OCI-LY3 (cell line): ENCODE data around the gene STX10.

Source experiments
- H2AFZ ChIP-seq: fragments of 200-600, 300-600 bp; shearing (Covaris generic); 2 replicates; pipeline ENCODE4 v1.6.0; 2014; ENCODE audit warnings: antibody characterized with exemption, low read depth, low read length
- H3K27ac ChIP-seq: fragments of 200-600, 300-600 bp; sonication (generic); 2 replicates; pipeline ENCODE4 v1.5.1; 2014; ENCODE audit warnings: mild to moderate bottlenecking, low read length, moderate library complexity, mixed read lengths
- H3K27me3 ChIP-seq: fragments of 200-600, 300-600 bp; sonication (generic); 2 replicates; pipeline ENCODE4 v1.6.1; 2014; ENCODE audit warnings: low read depth, low read length, mixed read lengths
- H3K36me3 ChIP-seq: fragments of 200-600, 300-600 bp; sonication (generic); replicated peaks from 2 replicates; pipeline ENCODE3; 2014; ENCODE audit warnings: low read depth, low read length, mixed read lengths
- H3K4me1 ChIP-seq: fragments of 300-600, 200-600 bp; sonication (generic); 2 replicates; pipeline ENCODE4 v1.6.1; 2014; ENCODE audit warnings: low read length, mixed read lengths
- H3K4me2 ChIP-seq: fragments of 200-600, 300-600 bp; sonication (generic); 2 replicates; pipeline ENCODE4 v1.6.1; 2014; ENCODE audit warnings: low read length, mixed read lengths
- H3K4me3 ChIP-seq: fragments of 300-600, 200-600 bp; sonication (generic); 2 replicates; pipeline ENCODE4 v1.5.1; 2014; ENCODE audit warnings: antibody characterized with exemption, mild to moderate bottlenecking, low read length, moderate library complexity
- H3K79me2 ChIP-seq: fragments of 300-600, 200-600 bp; shearing (Covaris generic); 2 replicates; pipeline ENCODE4 v1.6.1; 2014; ENCODE audit warnings: mild to moderate bottlenecking, low read length, mixed read lengths
- H3K9ac ChIP-seq: fragments of 300-600, 200-600 bp; shearing (Covaris generic); 2 replicates; pipeline ENCODE4 v1.6.0; 2014; ENCODE audit warnings: mild to moderate bottlenecking, low read length, moderate library complexity
- H3K9me3 ChIP-seq: fragments of 200-600, 300-600 bp; shearing (Covaris generic); 2 replicates; pipeline ENCODE4 v1.6.1; 2014; ENCODE audit warnings: low read length, mixed read lengths; ENCODE audit not compliant: insufficient read depth
- H4K20me1 ChIP-seq: fragments of 200-600, 300-600 bp; sonication (generic); 2 replicates; pipeline ENCODE4 v1.6.1; 2016; ENCODE audit warnings: low read length, mixed read lengths; ENCODE audit not compliant: insufficient read depth
- CTCF ChIP-seq: fragments of 200-600, 300-600 bp; sonication (generic); IDR thresholded peaks from 2 replicates; pipeline ENCODE4 v1.5.1; 2014; ENCODE audit warnings: antibody characterized with exemption, low read length, low read depth
- EZH2phosphoT487 ChIP-seq: fragments of 200-600 bp; shearing (Covaris generic); IDR thresholded peaks from 2 replicates; pipeline ENCODE4 v1.6.1; 2018; ENCODE audit warnings: antibody characterized with exemption, mixed run types, low read depth

STX10 gene

GRCh38 chr19:13132471-13133180 lies 17.5 kb downstream of the STX10 start:
- TF ChIP-seq EZH2phosphoT487 (no peak), CTCF (no peak)
- Histone ChIP-seq H3K27ac (no peak overlapping the region), H3K4me2 (no peak overlapping the region), H3K79me2 (peaks cover 73% of the 10 kb centered on the region), H3K4me1 (no peaks in the 10 kb centered on the region), H3K27me3 (no peaks in the 10 kb centered on the region), H3K4me3 (no peak overlapping the region), H4K20me1 (peaks cover 60% of the 10 kb centered on the region), H2AFZ (no peak overlapping the region), H3K9ac (no peak overlapping the region), H3K36me3 (peaks cover 23% of the 10 kb centered on the region), H3K9me3 (no peaks in the 10 kb centered on the region)

GRCh38 chr19:13130886-13131490 lies 19.2 kb downstream of the STX10 start:
- no peak overlapping the region for H3K27ac ChIP-seq
- no peak for TF ChIP-seq CTCF
- TF ChIP-seq EZH2phosphoT487, result no peak

GRCh38 chr19:13129384-13129783 lies 20.8 kb downstream of the STX10 start:
- H4K20me1 ChIP-seq, result peaks cover 58% of the 10 kb centered on the region
- peaks cover 4% of the 10 kb centered on the region for H3K36me3 ChIP-seq
- H3K79me2 ChIP-seq, result peaks cover 94% of the 10 kb centered on the region

More at GRCh38 chr19:13130886-13131490, 19.2 kb downstream of the STX10 start:
- H3K9ac ChIP-seq, result no peak overlapping the region
- no peaks in the 10 kb centered on the region for H3K4me1 ChIP-seq
- no peak overlapping the region for H2AFZ ChIP-seq
- H3K36me3 ChIP-seq, result peaks cover 16% of the 10 kb centered on the region
- no peak overlapping the region for H3K4me2 ChIP-seq
- peaks cover 60% of the 10 kb centered on the region for H4K20me1 ChIP-seq
- H3K27me3 ChIP-seq, result no peaks in the 10 kb centered on the region
- peaks cover 87% of the 10 kb centered on the region for H3K79me2 ChIP-seq
- no peaks in the 10 kb centered on the region for H3K9me3 ChIP-seq
- H3K4me3 ChIP-seq, result no peak overlapping the region

More at GRCh38 chr19:13129384-13129783, 20.8 kb downstream of the STX10 start:
- no peak overlapping the region for H3K9ac ChIP-seq
- no peak overlapping the region for H3K27ac ChIP-seq
- H3K27me3 ChIP-seq, result no peaks in the 10 kb centered on the region
- H3K4me1 ChIP-seq, result no peaks in the 10 kb centered on the region
- H3K9me3 ChIP-seq, result no peaks in the 10 kb centered on the region
- no peak overlapping the region for H3K4me2 ChIP-seq
- no peak for TF ChIP-seq CTCF
- no peak for TF ChIP-seq EZH2phosphoT487
- H3K4me3 ChIP-seq, result no peak overlapping the region
- H2AFZ ChIP-seq, result no peak overlapping the region
